ENCODE results near the gene NEO1. TPM values are rescaled to one million over a fixed set of nuclear protein-coding genes. Genes with fewer than 3 reads are reported as not detected.

The NEO1 gene
- polyA plus RNA-seq, 1 of the 3 experiments (the other 2 are of a cell fraction) = 13.1 TPM

- WGBS (ENCODE audit: low lambda C conversion rate) = 88% methylated on average over 2 of the region's 2 CpGs
- H2AFZ ChIP-seq (ENCODE audit: low read depth) = no peak overlapping the region
- H3K9me2 ChIP-seq = no peaks in the 10 kb centered on the region
- H3K79me2 ChIP-seq (ENCODE audit: insufficient read depth) = peaks cover 11% of the 10 kb centered on the region; the same call in 1 of the 2 replicates
- no peak overlapping the region for H3K4me3 ChIP-seq (ENCODE audit: low read depth in 2 of 2, low read length in 1 of 2)
- H3K4me2 ChIP-seq = no peak overlapping the region
- no peak overlapping the region for H3K27ac ChIP-seq (ENCODE audit: low read depth in 2 of 2, low read length in 1 of 2)
- H3K27me3 ChIP-seq (ENCODE audit: insufficient read depth) = no peaks in the 10 kb centered on the region
- no peaks in the 10 kb centered on the region for H3K36me3 ChIP-seq (replicated peaks in 1 of 2; ENCODE audit: control insufficient read depth in 1 of 2, insufficient read depth in 2 of 2, low read length in 1 of 2)
- H3K4me1 ChIP-seq (ENCODE audit: control insufficient read depth in 1 of 2, insufficient read depth in 2 of 2, low read depth in 1 of 2, low read length in 1 of 2) = no peaks in the 10 kb centered on the region
- CTCF ChIA-PET = interaction anchor here (1.4 kb wide), 1 partner anchor 16 kb away, joined by 5 read pairs; no protein-coding TSS in a partner anchor
- DNase-seq = no peak
- peaks cover 4% of the 10 kb centered on the region for H3F3A ChIP-seq (replicated peaks; ENCODE audit: insufficient read depth)
- no peak overlapping the region for H3K9ac ChIP-seq
- no peak for TF ChIP-seq FOXJ3 (CRISPR knock-in tag; IDR thresholded peaks at IDR 0.05)
- TF ChIP-seq SIN3A (IDR thresholded peaks at IDR 0.05; ENCODE audit: borderline replicate concordance, low read depth, low read length) = no peak
- TF ChIP-seq SMC3 (IDR thresholded peaks at IDR 0.05; ENCODE audit: low read depth, low read length) = no peak
- no peak for TF ChIP-seq TAF1 (IDR thresholded peaks at IDR 0.05; ENCODE audit: borderline replicate concordance, low read depth, low read length)
- no peak for TF ChIP-seq ELF1 (IDR thresholded peaks at IDR 0.05)
- TF ChIP-seq, protein P1, sequence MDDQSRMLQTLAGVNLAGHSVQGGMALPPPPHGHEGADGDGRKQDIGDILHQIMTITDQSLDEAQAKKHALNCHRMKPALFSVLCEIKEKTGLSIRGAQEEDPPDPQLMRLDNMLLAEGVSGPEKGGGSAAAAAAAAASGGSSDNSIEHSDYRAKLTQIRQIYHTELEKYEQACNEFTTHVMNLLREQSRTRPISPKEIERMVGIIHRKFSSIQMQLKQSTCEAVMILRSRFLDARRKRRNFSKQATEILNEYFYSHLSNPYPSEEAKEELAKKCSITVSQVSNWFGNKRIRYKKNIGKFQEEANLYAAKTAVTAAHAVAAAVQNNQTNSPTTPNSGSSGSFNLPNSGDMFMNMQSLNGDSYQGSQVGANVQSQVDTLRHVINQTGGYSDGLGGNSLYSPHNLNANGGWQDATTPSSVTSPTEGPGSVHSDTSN (IDR thresholded peaks at IDR 0.05) = no peak
- TF ChIP-seq NFIC (IDR thresholded peaks at IDR 0.05; ENCODE audit: borderline replicate concordance) = no peak
- TF ChIP-seq IRF3 (IDR thresholded peaks at IDR 0.05; ENCODE audit: low read depth, low read length) = no peak
- no peak for TF ChIP-seq CHD2 (IDR thresholded peaks at IDR 0.05; ENCODE audit: low read length, partially characterized antibody)
- no peak for TF ChIP-seq GABPA (IDR thresholded peaks at IDR 0.05; ENCODE audit: low read depth)
- TF ChIP-seq JUND (IDR thresholded peaks at IDR 0.05) = no peak
- TF ChIP-seq EZH2phosphoT487 (IDR thresholded peaks at IDR 0.05; ENCODE audit: borderline replicate concordance, low read depth) = no peak
- TF ChIP-seq POLR2AphosphoS5 (IDR thresholded peaks at IDR 0.05; ENCODE audit: low read depth, low read length) = no peak
- TF ChIP-seq MEF2A (IDR thresholded peaks at IDR 0.05; ENCODE audit: borderline replicate concordance, low read depth) = no peak
- TF ChIP-seq, protein P2, sequence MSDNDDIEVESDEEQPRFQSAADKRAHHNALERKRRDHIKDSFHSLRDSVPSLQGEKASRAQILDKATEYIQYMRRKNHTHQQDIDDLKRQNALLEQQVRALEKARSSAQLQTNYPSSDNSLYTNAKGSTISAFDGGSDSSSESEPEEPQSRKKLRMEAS (IDR thresholded peaks at IDR 0.05; ENCODE audit: low read depth) = no peak
- no peak for TF ChIP-seq USF1 (IDR thresholded peaks at IDR 0.05; ENCODE audit: borderline replicate concordance, low read depth)
- no peak for TF ChIP-seq RAD21 (IDR thresholded peaks at IDR 0.05; ENCODE audit: low read length)
- peaks cover 7% of the 10 kb centered on the region; the same call in 1 of the 2 replicates for H4K20me1 ChIP-seq (ENCODE audit: insufficient read depth)
- POLR2A ChIA-PET = no interaction called here
- no peaks in the 10 kb centered on the region for H3K9me3 ChIP-seq
Observed at GRCh38 chr15:73065114-73065513, 12.9 kb downstream of the NEO1 start.
